ENCODE results near the gene TMEM51. TPM values are rescaled to one million over a fixed set of nuclear protein-coding genes. Genes with fewer than 3 reads are reported as not detected.

TMEM51 gene
- total and polyA plus RNA-seq, 9 of the 15 experiments (the other 6 are each of a cell fraction or from before 2014, with no cell fraction given): 0.06 to 1.4 (median 0.58) TPM

DNA sequence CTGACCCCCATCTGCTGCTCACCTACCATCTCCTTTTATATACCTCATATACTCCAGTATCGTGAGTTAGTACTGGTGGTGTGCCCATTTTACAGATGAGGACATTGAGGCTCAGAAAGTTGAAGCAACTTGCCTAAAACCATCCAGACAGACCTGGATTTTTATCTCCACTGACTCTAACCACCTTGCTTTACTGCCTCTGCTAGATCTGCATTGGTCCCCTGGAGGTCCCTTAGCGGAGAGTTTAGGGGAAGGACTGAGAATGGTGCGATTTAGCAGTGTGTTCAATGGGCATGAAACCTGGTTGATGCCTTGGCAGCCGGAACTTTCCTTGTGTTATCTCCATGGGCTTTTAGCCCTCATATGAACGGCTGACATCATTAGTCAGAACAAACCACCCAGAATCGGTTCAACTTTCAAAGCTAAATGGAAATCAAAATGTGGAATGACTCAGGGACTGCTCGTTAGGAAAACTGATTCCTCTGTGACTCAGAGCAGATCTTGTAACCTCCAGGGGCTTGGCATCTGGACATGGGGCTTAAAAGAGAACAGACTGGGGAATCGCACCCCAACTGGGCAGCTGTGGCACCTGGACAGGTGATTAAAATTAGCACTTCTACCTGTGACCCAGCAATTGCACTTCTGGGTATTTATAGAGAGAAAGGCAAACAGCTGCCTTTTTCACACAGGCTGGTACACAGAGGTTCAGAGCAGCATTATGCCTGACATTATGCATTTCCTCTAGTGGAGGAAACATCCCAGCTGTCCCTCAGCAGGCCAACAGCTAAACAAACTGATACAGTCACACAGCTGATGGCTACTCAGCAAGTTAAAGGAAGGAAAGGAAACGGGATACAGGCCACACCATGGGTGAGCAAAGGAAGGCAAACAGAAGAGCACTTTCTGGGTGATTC is 25.3 kb downstream of the TMEM51 start (continued):
- TF ChIP-seq CXXC5 (CRISPR knock-in tag; IDR thresholded peaks at IDR 0.05) (no peak), BCOR (IDR thresholded peaks at IDR 0.05) (peak; percentile 88), FOSL1 (tag; conservative IDR thresholded peaks at IDR 0.05) (peak; percentile 79), RCOR1 (IDR thresholded peaks at IDR 0.05; ENCODE audit: borderline replicate concordance in 1 of 2, low read depth in 2 of 2, low read length in 2 of 2) (peak; percentile 39 to 70; a peak in 3 of 4 replicates), RBM25 (IDR thresholded peaks at IDR 0.05; ENCODE audit: low read depth, low read length, severe bottlenecking) (peak; percentile 96), CHD4 (IDR thresholded peaks at IDR 0.05; ENCODE audit: insufficient read depth, insufficient replicate concordance, low read depth, low read length, poor library complexity, severe bottlenecking) (peak; percentile 93), PHB (CRISPR knock-in tag; IDR thresholded peaks at IDR 0.05) (0 out of 2 replicates have a peak, but pooled peaks have one; percentile 26), KDM1A (IDR thresholded peaks at IDR 0.05) (peak; percentile 62 to 66), U2AF1 (optimal IDR thresholded peaks at IDR 0.05; ENCODE audit: low read depth, low read length) (no peak), IRF2 (CRISPR knock-in tag; IDR thresholded peaks at IDR 0.05) (no peak), DACH1 (IDR thresholded peaks at IDR 0.05; ENCODE audit: partially characterized antibody) (no peak), HDAC2 (IDR thresholded peaks at IDR 0.05) (peak; percentile 65; the same call in 1 of the 2 replicates), ADNP (tag; IDR thresholded peaks at IDR 0.05) (peak; percentile 87), HMGXB4 (CRISPR knock-in tag; IDR thresholded peaks at IDR 0.05) (no peak)
- TF ChIP-seq, protein P1, sequence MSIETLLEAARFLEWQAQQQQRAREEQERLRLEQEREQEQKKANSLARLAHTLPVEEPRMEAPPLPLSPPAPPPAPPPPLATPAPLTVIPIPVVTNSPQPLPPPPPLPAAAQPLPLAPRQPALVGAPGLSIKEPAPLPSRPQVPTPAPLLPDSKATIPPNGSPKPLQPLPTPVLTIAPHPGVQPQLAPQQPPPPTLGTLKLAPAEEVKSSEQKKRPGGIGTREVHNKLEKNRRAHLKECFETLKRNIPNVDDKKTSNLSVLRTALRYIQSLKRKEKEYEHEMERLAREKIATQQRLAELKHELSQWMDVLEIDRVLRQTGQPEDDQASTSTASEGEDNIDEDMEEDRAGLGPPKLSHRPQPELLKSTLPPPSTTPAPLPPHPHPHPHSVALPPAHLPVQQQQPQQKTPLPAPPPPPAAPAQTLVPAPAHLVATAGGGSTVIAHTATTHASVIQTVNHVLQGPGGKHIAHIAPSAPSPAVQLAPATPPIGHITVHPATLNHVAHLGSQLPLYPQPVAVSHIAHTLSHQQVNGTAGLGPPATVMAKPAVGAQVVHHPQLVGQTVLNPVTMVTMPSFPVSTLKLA (conservative IDR thresholded peaks at IDR 0.05): no peak
- TF ChIP-seq, protein P2, sequence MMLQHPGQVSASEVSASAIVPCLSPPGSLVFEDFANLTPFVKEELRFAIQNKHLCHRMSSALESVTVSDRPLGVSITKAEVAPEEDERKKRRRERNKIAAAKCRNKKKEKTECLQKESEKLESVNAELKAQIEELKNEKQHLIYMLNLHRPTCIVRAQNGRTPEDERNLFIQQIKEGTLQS (IDR thresholded peaks at IDR 0.05): peak; percentile 33; the same call in 1 of the 2 replicates
- TF ChIP-seq, protein P2 (CRISPR knock-in tag; conservative IDR thresholded peaks at IDR 0.05): no peak
- TF ChIP-seq, protein P3, sequence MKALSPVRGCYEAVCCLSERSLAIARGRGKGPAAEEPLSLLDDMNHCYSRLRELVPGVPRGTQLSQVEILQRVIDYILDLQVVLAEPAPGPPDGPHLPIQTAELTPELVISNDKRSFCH (CRISPR knock-in tag; IDR thresholded peaks at IDR 0.05): no peak
- TF ChIP-seq, protein P3 (tag; IDR thresholded peaks at IDR 0.05): peak; percentile 30; the same call in 1 of the 2 replicates
